OCI-LY3 (cell line): ENCODE data around the gene ALDOB.

Source experiments
- H2AFZ ChIP-seq: fragments of 200-600, 300-600 bp; shearing (Covaris generic); 2 replicates; pipeline ENCODE4 v1.6.0; 2014; ENCODE audit warnings: antibody characterized with exemption, low read depth, low read length
- H3K27ac ChIP-seq: fragments of 200-600, 300-600 bp; sonication (generic); 2 replicates; pipeline ENCODE4 v1.5.1; 2014; ENCODE audit warnings: mild to moderate bottlenecking, low read length, moderate library complexity, mixed read lengths
- H3K27me3 ChIP-seq: fragments of 200-600, 300-600 bp; sonication (generic); 2 replicates; pipeline ENCODE4 v1.6.1; 2014; ENCODE audit warnings: low read depth, low read length, mixed read lengths
- H3K36me3 ChIP-seq: fragments of 200-600, 300-600 bp; sonication (generic); replicated peaks from 2 replicates; pipeline ENCODE3; 2014; ENCODE audit warnings: low read depth, low read length, mixed read lengths
- H3K4me1 ChIP-seq: fragments of 300-600, 200-600 bp; sonication (generic); 2 replicates; pipeline ENCODE4 v1.6.1; 2014; ENCODE audit warnings: low read length, mixed read lengths
- H3K4me2 ChIP-seq: fragments of 200-600, 300-600 bp; sonication (generic); 2 replicates; pipeline ENCODE4 v1.6.1; 2014; ENCODE audit warnings: low read length, mixed read lengths
- H3K4me3 ChIP-seq: fragments of 300-600, 200-600 bp; sonication (generic); 2 replicates; pipeline ENCODE4 v1.5.1; 2014; ENCODE audit warnings: antibody characterized with exemption, mild to moderate bottlenecking, low read length, moderate library complexity
- H3K79me2 ChIP-seq: fragments of 300-600, 200-600 bp; shearing (Covaris generic); 2 replicates; pipeline ENCODE4 v1.6.1; 2014; ENCODE audit warnings: mild to moderate bottlenecking, low read length, mixed read lengths
- H3K9ac ChIP-seq: fragments of 300-600, 200-600 bp; shearing (Covaris generic); 2 replicates; pipeline ENCODE4 v1.6.0; 2014; ENCODE audit warnings: mild to moderate bottlenecking, low read length, moderate library complexity
- H3K9me3 ChIP-seq: fragments of 200-600, 300-600 bp; shearing (Covaris generic); 2 replicates; pipeline ENCODE4 v1.6.1; 2014; ENCODE audit warnings: low read length, mixed read lengths; ENCODE audit not compliant: insufficient read depth
- H4K20me1 ChIP-seq: fragments of 200-600, 300-600 bp; sonication (generic); 2 replicates; pipeline ENCODE4 v1.6.1; 2016; ENCODE audit warnings: low read length, mixed read lengths; ENCODE audit not compliant: insufficient read depth
- CTCF ChIP-seq: fragments of 200-600, 300-600 bp; sonication (generic); IDR thresholded peaks from 2 replicates; pipeline ENCODE4 v1.5.1; 2014; ENCODE audit warnings: antibody characterized with exemption, low read length, low read depth
- EZH2phosphoT487 ChIP-seq: fragments of 200-600 bp; shearing (Covaris generic); IDR thresholded peaks from 2 replicates; pipeline ENCODE4 v1.6.1; 2018; ENCODE audit warnings: antibody characterized with exemption, mixed run types, low read depth

The ALDOB gene

GRCh38 chr9:101460965-101461364, 25.4 kb upstream of the ALDOB start:
- Histone ChIP-seq H3K79me2 (no peaks in the 10 kb centered on the region), H3K9me3 (no peaks in the 10 kb centered on the region), H4K20me1 (no peaks in the 10 kb centered on the region), H3K4me3 (no peak overlapping the region), H3K4me2 (no peak overlapping the region), H3K27ac (no peak overlapping the region), H3K27me3 (peaks cover 7% of the 10 kb centered on the region), H3K4me1 (no peaks in the 10 kb centered on the region), H2AFZ (no peak overlapping the region), H3K36me3 (no peaks in the 10 kb centered on the region), H3K9ac (no peak overlapping the region)
- TF ChIP-seq EZH2phosphoT487 (no peak), CTCF (no peak)

GRCh38 chr9:101458963-101459631, 23.5 kb upstream of the ALDOB start:
- Histone ChIP-seq H3K36me3 (no peaks in the 10 kb centered on the region), H4K20me1 (no peaks in the 10 kb centered on the region), H3K27me3 (peaks cover 7% of the 10 kb centered on the region), H3K9ac (no peak overlapping the region), H3K9me3 (no peaks in the 10 kb centered on the region), H3K27ac (no peak overlapping the region), H2AFZ (peak overlapping the region; percentile 87), H3K79me2 (no peaks in the 10 kb centered on the region), H3K4me1 (no peaks in the 10 kb centered on the region), H3K4me3 (no peak overlapping the region), H3K4me2 (peak overlapping the region; percentile 28; the same call in 1 of the 2 replicates)
- peak; percentile 79 for TF ChIP-seq CTCF
- TF ChIP-seq EZH2phosphoT487: no peak

- Histone ChIP-seq H3K9me3 (no peaks in the 10 kb centered on the region), H3K36me3 (no peaks in the 10 kb centered on the region), H3K4me1 (no peaks in the 10 kb centered on the region), H2AFZ (no peak overlapping the region), H3K27me3 (peaks cover 4% of the 10 kb centered on the region; the same call in 1 of the 2 replicates), H4K20me1 (no peaks in the 10 kb centered on the region), H3K27ac (no peak overlapping the region), H3K4me3 (no peak overlapping the region), H3K4me2 (no peak overlapping the region), H3K79me2 (no peaks in the 10 kb centered on the region), H3K9ac (no peak overlapping the region)
- TF ChIP-seq EZH2phosphoT487 (no peak), CTCF (peak; percentile 37)
Measured at GRCh38 chr9:101457003-101457402, 21.4 kb upstream of the ALDOB start.

- H4K20me1 ChIP-seq: no peaks in the 10 kb centered on the region
- H3K9me3 ChIP-seq: no peaks in the 10 kb centered on the region
- peaks cover 4% of the 10 kb centered on the region; the same call in 1 of the 2 replicates for H3K27me3 ChIP-seq
- no peaks in the 10 kb centered on the region for H3K4me1 ChIP-seq
- H2AFZ ChIP-seq: no peak overlapping the region
- no peaks in the 10 kb centered on the region for H3K79me2 ChIP-seq
- H3K27ac ChIP-seq: no peak overlapping the region
- H3K4me3 ChIP-seq: no peak overlapping the region
- no peaks in the 10 kb centered on the region for H3K36me3 ChIP-seq
- no peak overlapping the region for H3K4me2 ChIP-seq
- no peak for TF ChIP-seq CTCF
- no peak for TF ChIP-seq EZH2phosphoT487
- no peak overlapping the region for H3K9ac ChIP-seq
Measured at GRCh38 chr9:101455656-101456240, 20.2 kb upstream of the ALDOB start.
